NCI-H1417 (cell line): Measurements from ENCODE around the gene HINFP.
"Not testable (repeated sequence)": the region's sequence is repeated elsewhere in the genome, so short reads cannot be mapped to it uniquely, and the experiment has no call there.

ENCODE experiments used
- DNase-seq, 3 experiments: peaks; one replicate each; lab custom pipeline; 2025; lab: John Stamatoyannopoulos, UW

Gene HINFP

GRCh38 chr11:119155733-119156492 is 34.5 kb downstream of the HINFP start:
- peak in 1 of 3 experiments; percentile 37 for DNase-seq

GRCh38 chr11:119156496-119156895 is 35.1 kb downstream of the HINFP start:
- no peak for DNase-seq

GRCh38 chr11:119157063-119157462 is 35.7 kb downstream of the HINFP start:
- no peak for DNase-seq

- no peak for DNase-seq
Measured at GRCh38 chr11:119158467-119158866, 37.1 kb downstream of the HINFP start.

- no peak for DNase-seq
Measured at GRCh38 chr11:119160151-119160550, 38.8 kb downstream of the HINFP start.

GRCh38 chr11:119161871-119162270 is 40.5 kb downstream of the HINFP start:
- no peak for DNase-seq

- DNase-seq = no peak
Measured at GRCh38 chr11:119166368-119167076, 45.1 kb downstream of the HINFP start.

GRCh38 chr11:119167077-119167458 is 45.7 kb downstream of the HINFP start:
- DNase-seq = not testable (repeated sequence)

GRCh38 chr11:119167933-119168332 is 46.6 kb downstream of the HINFP start:
- no peak for DNase-seq

- peak; percentile 79 to 95 (median 92) for DNase-seq
Measured at GRCh38 chr11:119168471-119169281, 47.3 kb downstream of the HINFP start, which contains the start of gene NLRX1. Gene NLRX1 (plus strand): TSS chr11:119168725. CDS start chr11:119171404, 2,679 bp downstream.

GRCh38 chr11:119169282-119169719 is 47.9 kb downstream of the HINFP start:
- no peak for DNase-seq

GRCh38 chr11:119172513-119172912 is 51.1 kb downstream of the HINFP start:
- no peak for DNase-seq

GRCh38 chr11:119173453-119173852 is 52.1 kb downstream of the HINFP start:
- no peak for DNase-seq

- DNase-seq = peak in 1 of 3 experiments; percentile 38
Measured at GRCh38 chr11:119175493-119176077, 54.2 kb downstream of the HINFP start.

- no peak for DNase-seq
Measured at GRCh38 chr11:119178166-119178680, 56.8 kb downstream of the HINFP start.

- DNase-seq = no peak
Measured at GRCh38 chr11:119179342-119179741, 58.0 kb downstream of the HINFP start.

GRCh38 chr11:119179983-119180382 is 58.6 kb downstream of the HINFP start:
- DNase-seq = peak; percentile 89 to 98 (median 92)

- peak in 2 of 3 experiments; percentile 43 to 58 for DNase-seq
Measured at GRCh38 chr11:119180729-119181676, 59.6 kb downstream of the HINFP start.

- DNase-seq = peak in 2 of 3 experiments; percentile 81 to 93
Measured at GRCh38 chr11:119181677-119182412, 60.5 kb downstream of the HINFP start.

- DNase-seq = not testable (repeated sequence)
Measured at GRCh38 chr11:119184399-119184798, 63.0 kb downstream of the HINFP start.
